Measurements from ENCODE around the gene SIGLEC7.

The SIGLEC7 gene

DNA sequence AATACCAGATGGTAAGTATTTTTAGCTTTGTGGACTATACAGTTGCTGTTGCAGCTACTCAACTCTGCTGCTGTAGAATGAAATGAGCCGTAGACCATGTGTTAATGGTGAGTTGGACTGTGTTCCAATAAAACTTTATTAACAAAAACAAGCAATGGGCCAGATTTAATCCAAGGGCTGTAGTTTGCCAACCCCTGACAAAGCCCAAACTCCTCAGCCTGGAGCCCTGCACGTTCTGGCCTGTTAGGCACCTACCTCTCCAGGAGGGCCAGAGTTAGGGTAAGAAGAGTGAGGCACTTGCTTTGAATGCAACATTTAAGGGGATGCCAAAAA is 46.1 kb downstream of the SIGLEC7 start:
- H3K27me3 ChIP-seq (ENCODE audit: control insufficient read depth in 1 of 2, insufficient read depth in 1 of 2, low read length in 2 of 2): peaks cover 0 to 15% of the 10 kb centered on the region in 2 experiments

DNA sequence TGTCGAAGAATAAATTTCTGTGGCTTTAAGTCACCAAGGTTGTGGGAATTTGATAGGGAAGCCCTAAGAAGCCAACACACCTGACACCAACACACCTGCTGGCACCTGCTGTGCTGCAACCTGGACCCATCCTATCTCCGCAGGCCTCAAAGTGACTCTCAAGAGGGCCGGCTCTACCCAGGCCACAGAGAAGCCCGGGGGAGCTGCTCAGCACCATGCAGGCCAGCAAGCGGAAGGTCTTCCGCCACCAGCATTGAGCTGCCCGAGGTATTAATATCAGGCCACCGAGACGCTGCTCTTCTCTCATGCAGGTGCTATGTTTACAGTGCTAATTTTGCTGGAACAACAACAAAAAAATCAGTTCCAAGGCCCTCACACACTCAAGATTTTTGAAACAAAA is 50.6 kb downstream of the SIGLEC7 start:
- Histone ChIP-seq H3K4me3 (ENCODE audit: insufficient read depth in 1 of 2, low read depth in 1 of 2, low read length in 2 of 2) (no peak overlapping the region), H2AFZ (ENCODE audit: low read depth, low read length) (no peak overlapping the region), H3K9me3 (ENCODE audit: control insufficient read depth, low read length) (no peaks in the 10 kb centered on the region), H3K27ac (ENCODE audit: low read length, poor library complexity, severe bottlenecking) (no peak overlapping the region), H3K4me2 (ENCODE audit: low read length, poor library complexity, severe bottlenecking) (no peak overlapping the region), H4K91ac (ENCODE audit: low read length) (no peak overlapping the region), H2BK120ac (ENCODE audit: low read depth, low read length) (no peak overlapping the region), H2BK12ac (ENCODE audit: low read length in 2 of 2) (no peak overlapping the region), H3K23ac (ENCODE audit: low read length in 2 of 2) (no peak overlapping the region), H3K4me1 (ENCODE audit: control insufficient read depth, insufficient read depth, low read depth, low read length) (no peaks in the 10 kb centered on the region), H3K18ac (ENCODE audit: low read depth in 1 of 2, low read length in 2 of 2) (no peak overlapping the region), H3K14ac (ENCODE audit: low read length in 2 of 2) (no peak overlapping the region), H2BK5ac (ENCODE audit: low read depth, low read length, poor library complexity, severe bottlenecking) (no peak overlapping the region), H3K36me3 (ENCODE audit: control insufficient read depth in 1 of 2, insufficient read depth in 2 of 2, low read depth in 1 of 2, low read length in 2 of 2) (no peaks in the 10 kb centered on the region), H3K27me3 (ENCODE audit: control insufficient read depth in 1 of 2, insufficient read depth in 1 of 2, low read length in 2 of 2) (peaks cover 0 to 8% of the 10 kb centered on the region in 2 experiments), H3K9ac (ENCODE audit: low read length) (no peak overlapping the region), H3K4ac (ENCODE audit: low read depth in 1 of 2, low read length in 2 of 2) (no peak overlapping the region), H3K79me1 (replicated peaks; ENCODE audit: low read length, poor library complexity, severe bottlenecking) (no peaks in the 10 kb centered on the region), H2AK5ac (ENCODE audit: low read length, severe bottlenecking) (no peak overlapping the region), H2BK15ac (ENCODE audit: low read depth, poor library complexity, severe bottlenecking) (no peak overlapping the region), H4K8ac (ENCODE audit: low read length) (no peak overlapping the region)
- no peak for DNase-seq
- WGBS: 85% methylated on average over 9 of the region's 9 CpGs

More for the DNA sequence above, 46.1 kb downstream of the SIGLEC7 start:
- Histone ChIP-seq H3K4ac (ENCODE audit: low read depth in 1 of 2, low read length in 2 of 2) (no peak overlapping the region), H3K4me1 (ENCODE audit: control insufficient read depth, insufficient read depth, low read depth, low read length) (no peaks in the 10 kb centered on the region), H3K18ac (ENCODE audit: low read depth in 1 of 2, low read length in 2 of 2) (no peak overlapping the region), H4K8ac (ENCODE audit: low read length) (no peak overlapping the region), H2BK15ac (ENCODE audit: low read depth, poor library complexity, severe bottlenecking) (no peak overlapping the region), H2AFZ (ENCODE audit: low read depth, low read length) (no peak overlapping the region), H4K91ac (ENCODE audit: low read length) (no peak overlapping the region), H3K23ac (ENCODE audit: low read length in 2 of 2) (no peak overlapping the region), H3K27ac (ENCODE audit: low read length, poor library complexity, severe bottlenecking) (no peak overlapping the region), H2AK5ac (ENCODE audit: low read length, severe bottlenecking) (no peak overlapping the region), H3K14ac (ENCODE audit: low read length in 2 of 2) (no peak overlapping the region), H3K9me3 (ENCODE audit: control insufficient read depth, low read length) (no peaks in the 10 kb centered on the region), H2BK12ac (ENCODE audit: low read length in 2 of 2) (no peak overlapping the region), H3K4me2 (ENCODE audit: low read length, poor library complexity, severe bottlenecking) (no peak overlapping the region), H3K4me3 (ENCODE audit: insufficient read depth in 1 of 2, low read depth in 1 of 2, low read length in 2 of 2) (no peak overlapping the region), H3K79me1 (replicated peaks; ENCODE audit: low read length, poor library complexity, severe bottlenecking) (no peaks in the 10 kb centered on the region), H2BK5ac (ENCODE audit: low read depth, low read length, poor library complexity, severe bottlenecking) (no peak overlapping the region), H2BK120ac (ENCODE audit: low read depth, low read length) (no peak overlapping the region), H3K36me3 (ENCODE audit: control insufficient read depth in 1 of 2, insufficient read depth in 2 of 2, low read depth in 1 of 2, low read length in 2 of 2) (no peaks in the 10 kb centered on the region), H3K9ac (ENCODE audit: low read length) (no peak overlapping the region)
- DNase-seq: no peak
- 50% methylated on average over 1 of the region's 2 CpGs for WGBS

DNA sequence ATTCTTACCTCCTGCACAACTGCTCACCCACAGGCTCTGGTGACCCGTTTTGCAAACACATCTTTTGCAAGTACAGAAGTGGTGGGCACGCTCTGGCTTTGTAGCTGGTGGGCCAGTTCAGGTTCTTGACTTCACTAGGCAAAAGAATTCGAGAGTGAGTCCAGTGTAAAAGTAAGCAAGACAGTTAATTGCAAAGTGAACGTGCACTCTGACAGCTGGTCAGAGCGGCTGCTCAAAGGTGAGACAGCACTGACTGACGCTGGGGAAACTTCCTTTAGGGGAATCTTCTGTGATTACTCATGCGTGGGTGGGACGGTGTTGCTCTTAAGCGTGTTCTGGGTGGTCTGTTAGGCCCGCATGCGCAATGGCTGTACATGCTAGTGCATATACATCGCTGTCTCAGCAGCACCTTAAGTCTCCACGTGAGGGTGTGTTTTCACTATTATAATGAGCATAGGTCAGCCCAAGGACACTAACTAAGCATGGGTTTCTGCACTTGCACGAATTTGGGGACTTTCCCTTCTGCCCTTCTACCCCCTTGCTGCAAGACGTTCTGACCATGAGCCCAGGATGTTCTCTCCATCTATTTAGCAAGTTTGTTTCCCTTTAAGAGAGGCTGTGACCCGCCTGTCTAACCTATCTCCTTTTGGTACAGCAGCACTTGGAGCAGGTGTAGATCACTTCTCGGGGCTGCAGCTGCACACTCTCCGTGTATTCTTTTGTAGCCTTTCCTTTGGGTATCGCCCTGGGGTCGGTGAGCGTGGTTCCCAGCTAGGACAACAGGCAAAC is 52.6 kb downstream of the SIGLEC7 start:
- DNase-seq: no peak
- Histone ChIP-seq H3K23ac (ENCODE audit: low read length in 2 of 2) (no peak overlapping the region), H4K91ac (ENCODE audit: low read length) (no peak overlapping the region), H3K4ac (ENCODE audit: low read depth in 1 of 2, low read length in 2 of 2) (no peak overlapping the region), H3K27ac (ENCODE audit: low read length, poor library complexity, severe bottlenecking) (no peak overlapping the region), H2AK5ac (ENCODE audit: low read length, severe bottlenecking) (no peak overlapping the region), H3K27me3 (ENCODE audit: control insufficient read depth in 1 of 2, insufficient read depth in 1 of 2, low read length in 2 of 2) (peaks cover 0 to 13% of the 10 kb centered on the region in 2 experiments), H3K36me3 (ENCODE audit: control insufficient read depth in 1 of 2, insufficient read depth in 2 of 2, low read depth in 1 of 2, low read length in 2 of 2) (no peaks in the 10 kb centered on the region), H3K9ac (ENCODE audit: low read length) (no peak overlapping the region), H3K18ac (ENCODE audit: low read depth in 1 of 2, low read length in 2 of 2) (no peak overlapping the region), H2AFZ (ENCODE audit: low read depth, low read length) (no peak overlapping the region), H2BK5ac (ENCODE audit: low read depth, low read length, poor library complexity, severe bottlenecking) (no peak overlapping the region), H4K8ac (ENCODE audit: low read length) (no peak overlapping the region), H3K4me2 (ENCODE audit: low read length, poor library complexity, severe bottlenecking) (no peak overlapping the region), H3K4me1 (ENCODE audit: control insufficient read depth, insufficient read depth, low read depth, low read length) (no peaks in the 10 kb centered on the region), H2BK15ac (ENCODE audit: low read depth, poor library complexity, severe bottlenecking) (no peak overlapping the region), H3K14ac (ENCODE audit: low read length in 2 of 2) (no peak overlapping the region), H3K9me3 (ENCODE audit: control insufficient read depth, low read length) (no peaks in the 10 kb centered on the region), H2BK120ac (ENCODE audit: low read depth, low read length) (no peak overlapping the region), H3K4me3 (ENCODE audit: insufficient read depth in 1 of 2, low read depth in 1 of 2, low read length in 2 of 2) (no peak overlapping the region), H2BK12ac (ENCODE audit: low read length in 2 of 2) (no peak overlapping the region), H3K79me1 (replicated peaks; ENCODE audit: low read length, poor library complexity, severe bottlenecking) (no peaks in the 10 kb centered on the region)
- 70% methylated on average over 21 of the region's 21 CpGs for WGBS

DNA sequence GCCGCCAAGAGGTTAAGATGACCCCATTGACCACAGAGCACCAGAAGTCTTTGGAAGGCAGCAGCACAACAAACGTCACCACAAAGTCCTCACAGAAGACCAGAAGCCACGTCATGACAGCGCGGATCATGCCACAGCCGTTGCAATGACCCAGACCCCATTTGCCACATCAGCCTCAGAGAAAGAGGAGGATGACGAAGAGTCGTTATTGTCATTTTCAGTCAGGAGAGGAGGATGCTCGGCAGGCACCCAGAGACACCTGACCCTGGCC is 53.1 kb downstream of the SIGLEC7 start:
- H3K27me3 ChIP-seq (ENCODE audit: control insufficient read depth in 1 of 2, insufficient read depth in 1 of 2, low read length in 2 of 2): peaks cover 0 to 13% of the 10 kb centered on the region in 2 experiments
- no peaks in the 10 kb centered on the region for H3K79me1 ChIP-seq (replicated peaks; ENCODE audit: low read length, poor library complexity, severe bottlenecking)
- H3K36me3 ChIP-seq (ENCODE audit: control insufficient read depth in 1 of 2, insufficient read depth in 2 of 2, low read depth in 1 of 2, low read length in 2 of 2): no peaks in the 10 kb centered on the region
- no peak overlapping the region for H3K9ac ChIP-seq (ENCODE audit: low read length)
- H3K9me3 ChIP-seq (ENCODE audit: control insufficient read depth, low read length): no peaks in the 10 kb centered on the region
- DNase-seq: no peak
- no peak overlapping the region for H3K18ac ChIP-seq (ENCODE audit: low read depth in 1 of 2, low read length in 2 of 2)
- no peak overlapping the region for H2BK12ac ChIP-seq (ENCODE audit: low read length in 2 of 2)
- no peak overlapping the region for H2AK5ac ChIP-seq (ENCODE audit: low read length, severe bottlenecking)
- H2AFZ ChIP-seq (ENCODE audit: low read depth, low read length): no peak overlapping the region
- no peak overlapping the region for H2BK120ac ChIP-seq (ENCODE audit: low read depth, low read length)
- 86% methylated on average over 9 of the region's 9 CpGs for WGBS
- no peaks in the 10 kb centered on the region for H3K4me1 ChIP-seq (ENCODE audit: control insufficient read depth, insufficient read depth, low read depth, low read length)
- no peak overlapping the region for H3K4me2 ChIP-seq (ENCODE audit: low read length, poor library complexity, severe bottlenecking)
- H3K14ac ChIP-seq (ENCODE audit: low read length in 2 of 2): no peak overlapping the region
- H3K4ac ChIP-seq (ENCODE audit: low read depth in 1 of 2, low read length in 2 of 2): no peak overlapping the region
- no peak overlapping the region for H3K23ac ChIP-seq (ENCODE audit: low read length in 2 of 2)
- no peak overlapping the region for H3K4me3 ChIP-seq (ENCODE audit: insufficient read depth in 1 of 2, low read depth in 1 of 2, low read length in 2 of 2)
- no peak overlapping the region for H4K8ac ChIP-seq (ENCODE audit: low read length)
- no peak overlapping the region for H3K27ac ChIP-seq (ENCODE audit: low read length, poor library complexity, severe bottlenecking)
- H2BK15ac ChIP-seq (ENCODE audit: low read depth, poor library complexity, severe bottlenecking): no peak overlapping the region
- H2BK5ac ChIP-seq (ENCODE audit: low read depth, low read length, poor library complexity, severe bottlenecking): no peak overlapping the region
- no peak overlapping the region for H4K91ac ChIP-seq (ENCODE audit: low read length)
